HG03457 (cell line): Measurements from ENCODE around the gene SAFB.
"Not testable (repeated sequence)": the region's sequence is repeated elsewhere in the genome, so short reads cannot be mapped to it uniquely, and the experiment has no call there.

Experiments
- ATAC-seq: cut with Tn5 transposase; IDR thresholded peaks from one replicate; pipeline ENCODE4 v1.9.1; 2021; ENCODE audit warnings: moderate number of reproducible peaks; ENCODE audit not compliant: unreplicated experiment

The SAFB gene

GRCh38 chr19:5594521-5594950 is 28.3 kb upstream of the SAFB start:
- no peak for ATAC-seq

GRCh38 chr19:5595129-5595528 is 27.8 kb upstream of the SAFB start:
- ATAC-seq, result no peak

GRCh38 chr19:5595745-5596144 is 27.1 kb upstream of the SAFB start:
- ATAC-seq, result no peak

- ATAC-seq, result no peak
These were observed 22.1 kb upstream of the SAFB start for GRCh38 chr19:5600797-5601196.

- ATAC-seq, result no peak
These were observed 19.3 kb upstream of the SAFB start for GRCh38 chr19:5603626-5604025.

GRCh38 chr19:5605362-5605761 is 17.5 kb upstream of the SAFB start:
- no peak for ATAC-seq

- ATAC-seq, result no peak
These were observed 15.3 kb upstream of the SAFB start for GRCh38 chr19:5607318-5608275.

- no peak for ATAC-seq
These were observed 14.6 kb upstream of the SAFB start for GRCh38 chr19:5608291-5608690.

GRCh38 chr19:5608766-5609165 is 14.1 kb upstream of the SAFB start:
- ATAC-seq, result not testable (repeated sequence)

GRCh38 chr19:5609881-5610448 is 12.9 kb upstream of the SAFB start:
- no peak for ATAC-seq

- ATAC-seq, result no peak
These were observed 9.7 kb upstream of the SAFB start for GRCh38 chr19:5612891-5613865.

GRCh38 chr19:5615756-5616327 is 7.0 kb upstream of the SAFB start:
- no peak for ATAC-seq

- ATAC-seq, result no peak
These were observed 5.8 kb upstream of the SAFB start for GRCh38 chr19:5617080-5617479.

- ATAC-seq, result no peak
These were observed 4.3 kb upstream of the SAFB start for GRCh38 chr19:5618591-5618990.

GRCh38 chr19:5619946-5620345 is 2.9 kb upstream of the SAFB start:
- ATAC-seq, result no peak

- ATAC-seq, result no peak
These were observed 1.5 kb upstream of the SAFB start for GRCh38 chr19:5621311-5621944.

GRCh38 chr19:5621945-5622464 is 878 bp upstream of the SAFB start:
- ATAC-seq, result no peak

GRCh38 chr19:5623397-5624017 is 624 bp downstream of the SAFB start:
- no peak for ATAC-seq

- no peak for ATAC-seq
These were observed 1.3 kb downstream of the SAFB start for GRCh38 chr19:5624018-5624663.
